Measurements from ENCODE around the gene RBM38.

RBM38 gene

DNA sequence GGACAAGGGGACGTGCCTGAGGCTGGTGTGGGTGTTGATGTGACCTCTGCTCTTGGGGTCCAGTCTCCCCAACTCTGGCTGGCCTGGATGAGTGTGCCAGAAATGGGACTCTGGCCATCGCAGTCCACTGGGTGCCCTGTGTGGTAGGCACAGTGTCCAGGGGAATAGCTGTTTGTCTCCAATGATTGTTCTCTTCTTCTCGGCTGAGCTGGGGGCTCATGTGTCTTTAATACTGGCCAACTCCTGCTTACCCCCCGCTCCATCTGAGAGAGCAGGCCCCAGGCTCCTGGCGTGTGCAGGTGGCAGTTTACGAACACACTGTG is 45.0 kb downstream of the RBM38 start:
- no peak for DNase-seq (ENCODE audit: low spot score)

DNA sequence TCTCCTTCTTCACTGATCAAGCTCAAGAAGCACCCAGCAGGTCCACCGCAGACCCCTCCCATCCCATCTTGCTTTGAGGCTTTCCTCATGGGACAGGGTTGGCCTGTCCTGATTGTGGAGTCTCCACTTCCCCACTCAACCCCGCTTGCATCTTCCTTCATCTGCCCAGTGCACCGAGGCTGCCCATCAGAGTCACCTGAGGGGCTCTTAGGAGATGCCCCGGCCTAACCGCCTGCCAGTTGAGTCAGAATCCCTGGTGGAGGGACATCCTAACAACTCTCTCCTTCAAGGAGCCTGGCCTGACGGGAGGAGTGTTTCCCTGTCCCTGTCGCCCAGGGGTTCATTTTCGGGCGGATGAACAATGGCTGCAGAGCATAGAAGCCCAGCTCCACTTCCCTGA is 46.1 kb downstream of the RBM38 start:
- no peak for DNase-seq (ENCODE audit: low spot score)

DNA sequence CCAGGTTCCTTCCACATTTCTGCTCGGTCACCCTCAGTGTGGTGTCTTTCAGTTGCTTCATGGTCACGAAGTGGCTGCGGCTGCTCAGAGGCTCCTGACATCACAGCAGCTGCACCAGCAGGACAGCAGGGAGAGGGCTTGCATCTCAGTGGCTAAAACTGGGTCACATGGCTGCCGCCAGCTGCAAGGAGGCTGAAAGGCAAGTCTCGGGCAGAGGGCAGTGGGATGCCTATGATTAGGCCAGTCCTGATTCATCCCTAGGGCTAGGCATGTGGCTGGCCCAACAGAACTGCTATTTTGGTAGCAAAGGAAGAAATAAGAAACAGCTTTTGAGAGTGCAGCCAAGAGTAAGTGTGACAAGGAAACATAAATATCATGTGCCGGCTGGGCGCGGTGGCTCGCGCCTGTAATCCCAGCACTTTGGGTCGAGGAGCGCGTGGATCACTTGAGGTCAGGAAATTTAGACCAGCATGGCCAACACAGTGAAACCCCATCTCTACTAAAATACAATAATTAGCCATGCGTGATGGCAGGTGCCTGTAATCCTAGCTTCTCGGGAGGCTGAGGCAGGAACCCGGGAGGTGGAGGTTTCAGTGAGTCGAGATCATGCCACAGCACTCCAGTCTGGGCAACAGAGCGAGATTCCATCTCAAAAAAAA is 46.6 kb downstream of the RBM38 start:
- no peak for DNase-seq (ENCODE audit: low spot score)

DNA sequence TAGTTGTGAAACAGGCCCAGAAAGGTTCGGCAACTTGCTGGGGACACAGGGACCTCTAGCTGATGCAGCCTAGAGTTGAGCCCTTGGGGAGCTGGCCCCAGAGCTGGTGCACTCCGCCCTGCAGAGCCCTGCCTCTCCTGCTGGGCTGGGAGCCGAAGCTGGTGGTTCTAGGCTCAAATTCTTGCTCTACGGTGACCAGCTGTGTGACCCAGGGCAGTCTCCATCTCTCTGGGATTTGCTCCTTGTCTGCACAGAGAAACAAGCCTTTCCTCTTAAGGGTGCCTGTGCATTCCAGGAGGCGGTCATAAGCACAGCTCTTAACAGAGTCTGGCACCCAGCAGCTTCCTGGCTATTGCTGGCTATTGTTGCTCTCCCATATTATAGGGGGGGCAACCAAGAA is 47.4 kb downstream of the RBM38 start:
- no peak for DNase-seq (ENCODE audit: low spot score)

DNA sequence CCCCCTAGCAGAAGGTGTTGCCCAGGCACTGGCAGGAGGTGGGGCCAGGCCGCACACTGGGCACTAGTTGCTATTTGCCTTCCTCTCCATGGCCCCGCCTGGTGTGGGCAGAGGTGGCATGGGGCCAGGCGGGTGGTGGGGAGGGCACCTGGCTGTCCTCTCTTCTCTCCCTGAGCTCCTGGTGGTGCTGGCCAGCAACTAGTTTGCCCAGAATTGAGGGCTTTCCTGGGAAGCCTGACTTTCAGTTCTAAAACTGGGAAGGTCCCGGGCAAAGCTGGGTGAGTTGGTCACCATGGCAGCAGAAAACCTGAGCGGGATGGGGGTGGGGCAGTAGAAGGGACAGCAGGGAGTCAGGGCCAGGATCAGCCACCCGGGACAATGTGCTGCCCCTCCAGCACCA is 48.2 kb downstream of the RBM38 start:
- DNase-seq (ENCODE audit: low spot score) = peak; percentile 48

DNA sequence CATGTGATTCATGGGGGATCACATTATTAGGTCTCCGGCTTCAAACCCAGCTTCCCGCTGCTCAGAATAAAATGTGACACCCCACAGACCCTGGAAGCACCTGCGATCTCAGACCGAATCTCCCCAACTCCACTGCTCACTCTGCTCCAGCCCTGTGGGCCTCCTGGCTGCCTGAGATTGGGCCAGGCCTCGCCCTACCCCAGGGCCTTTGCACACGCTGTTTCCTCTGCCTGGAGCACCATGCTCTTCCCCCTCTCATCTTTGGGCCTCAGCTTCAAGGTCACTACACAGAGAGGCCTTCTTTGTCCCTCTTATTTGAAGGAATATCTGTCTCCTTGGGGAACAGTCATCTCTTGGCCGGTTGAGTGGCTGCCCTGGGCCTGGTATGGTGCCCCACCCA is 48.8 kb downstream of the RBM38 start:
- DNase-seq (ENCODE audit: low spot score) = no peak

DNA sequence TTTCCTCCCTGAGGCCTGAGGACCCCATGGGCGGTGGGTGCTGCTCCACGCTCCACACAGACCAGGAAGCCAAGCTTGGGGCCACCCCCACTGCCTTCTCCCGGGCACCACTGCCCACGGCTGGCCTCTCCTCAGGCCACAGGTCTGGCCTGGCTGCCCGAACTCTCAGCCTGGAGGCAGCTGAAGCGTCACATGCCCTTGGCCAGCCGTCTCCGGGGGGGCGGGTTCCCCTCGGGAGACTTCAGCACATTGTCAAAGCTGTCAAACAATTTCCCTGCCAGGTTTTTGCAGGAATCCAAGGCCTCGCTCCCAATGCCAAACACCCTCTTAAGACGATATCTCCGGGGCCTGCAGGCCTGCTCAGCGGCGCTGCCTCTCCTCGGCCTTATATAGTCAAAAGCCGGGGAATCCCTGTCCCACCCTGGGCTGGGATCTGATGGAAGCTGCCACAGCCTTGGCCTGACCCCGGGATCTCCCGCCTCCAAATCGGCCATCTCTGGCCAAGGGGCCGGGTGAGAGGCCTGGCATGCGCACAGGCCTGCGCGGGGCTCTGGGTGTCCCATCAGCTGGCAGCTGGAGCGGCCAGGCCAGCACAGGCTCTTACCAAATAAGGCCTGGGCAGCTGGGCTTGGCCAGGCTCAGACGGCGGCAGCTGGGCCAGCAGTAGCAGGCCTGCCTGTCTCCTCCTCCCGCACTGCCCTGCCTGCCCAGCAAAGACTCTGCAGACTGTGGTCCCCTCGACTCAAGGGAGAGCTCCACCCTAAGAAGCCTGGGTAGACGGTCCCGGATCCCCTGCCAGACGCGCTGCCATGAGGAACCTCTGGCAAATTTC is 49.7 kb downstream of the RBM38 start:
- peak; percentile 72 for DNase-seq (ENCODE audit: low spot score)

DNA sequence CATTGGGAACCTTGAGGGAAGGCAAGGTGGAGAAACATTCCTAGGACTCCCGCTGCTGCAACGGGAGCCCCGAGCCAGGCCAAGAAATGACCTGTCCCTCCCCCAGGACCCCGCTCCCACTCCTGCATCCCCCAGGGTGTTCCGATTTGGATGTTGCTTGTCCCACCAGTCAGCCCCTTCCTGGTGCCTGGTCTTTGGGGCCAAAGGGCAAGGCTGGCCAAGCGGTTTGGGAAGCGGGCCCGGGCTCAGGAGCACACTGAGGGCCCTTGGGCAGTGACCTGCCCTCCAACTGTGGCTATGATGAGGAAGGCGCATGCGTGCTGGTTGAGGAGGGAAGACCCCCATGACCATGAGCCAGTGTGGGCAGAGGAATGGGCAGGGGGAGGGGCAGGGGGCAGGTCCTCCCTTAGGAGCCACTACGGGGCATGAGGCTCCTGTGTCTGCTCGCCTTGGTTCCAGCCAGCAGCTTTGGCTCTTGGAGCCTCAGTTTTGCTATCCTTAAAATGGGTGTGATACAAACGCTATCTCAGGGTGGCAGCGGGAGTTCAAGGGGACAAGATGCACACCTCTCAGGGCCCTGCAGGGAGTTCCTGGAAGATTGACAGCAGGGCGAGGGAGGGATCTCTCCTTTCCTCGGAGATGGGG is 50.4 kb downstream of the RBM38 start:
- no peak for DNase-seq (ENCODE audit: low spot score)

DNA sequence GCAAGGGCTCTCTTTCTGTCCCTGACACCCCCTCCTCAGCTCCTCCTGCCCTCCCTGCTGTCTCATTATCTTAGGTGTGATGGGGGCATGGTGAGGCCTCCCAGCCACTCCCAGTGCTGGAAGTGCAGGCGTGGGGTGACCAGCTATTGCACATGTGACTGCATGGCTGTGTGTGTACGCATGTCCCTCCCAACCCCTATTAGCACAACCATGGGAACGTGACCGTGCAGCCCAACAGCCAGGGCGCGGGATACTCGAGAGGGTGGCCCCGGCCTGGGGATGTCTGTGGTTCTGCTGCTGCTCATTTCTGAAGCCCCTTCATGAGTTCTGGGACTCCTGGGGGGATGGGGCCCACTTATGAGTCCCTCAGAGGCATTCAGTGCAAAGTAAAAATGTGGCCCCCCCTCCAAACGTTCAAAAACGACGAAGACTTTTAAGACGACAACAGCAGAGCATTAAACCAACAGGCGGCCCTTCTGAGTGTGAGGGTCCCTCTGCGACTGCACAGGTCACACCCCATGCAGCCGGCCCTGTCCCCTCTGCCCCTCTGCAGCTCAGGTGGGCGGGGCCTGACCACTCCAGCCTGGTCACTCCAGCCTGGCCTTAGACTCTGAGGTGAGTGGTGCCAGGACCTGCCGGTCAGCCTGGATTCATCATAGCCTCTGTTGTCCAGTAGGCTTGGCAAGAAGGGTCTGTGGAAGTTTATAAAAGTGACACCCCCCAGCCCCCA is 51.1 kb downstream of the RBM38 start:
- no peak for DNase-seq (ENCODE audit: low spot score)

DNA sequence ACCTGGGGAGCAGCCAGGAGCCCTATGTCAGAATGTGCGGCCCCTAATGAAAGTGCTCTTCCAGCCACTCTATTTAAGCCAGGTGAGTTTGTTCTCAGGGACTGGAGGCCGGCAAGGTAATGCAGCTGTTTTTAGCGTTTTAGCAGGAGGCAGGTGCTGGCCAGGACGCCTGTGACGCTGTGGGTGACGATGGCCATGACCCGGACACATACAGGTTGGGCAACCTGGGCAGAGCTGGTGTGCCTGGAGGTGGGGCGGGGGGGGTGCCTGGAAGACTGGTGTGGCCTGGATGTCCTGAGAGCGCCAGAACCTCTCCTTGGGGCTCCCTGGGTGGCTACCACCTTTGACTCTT is 51.7 kb downstream of the RBM38 start:
- DNase-seq (ENCODE audit: low spot score) = no peak

DNA sequence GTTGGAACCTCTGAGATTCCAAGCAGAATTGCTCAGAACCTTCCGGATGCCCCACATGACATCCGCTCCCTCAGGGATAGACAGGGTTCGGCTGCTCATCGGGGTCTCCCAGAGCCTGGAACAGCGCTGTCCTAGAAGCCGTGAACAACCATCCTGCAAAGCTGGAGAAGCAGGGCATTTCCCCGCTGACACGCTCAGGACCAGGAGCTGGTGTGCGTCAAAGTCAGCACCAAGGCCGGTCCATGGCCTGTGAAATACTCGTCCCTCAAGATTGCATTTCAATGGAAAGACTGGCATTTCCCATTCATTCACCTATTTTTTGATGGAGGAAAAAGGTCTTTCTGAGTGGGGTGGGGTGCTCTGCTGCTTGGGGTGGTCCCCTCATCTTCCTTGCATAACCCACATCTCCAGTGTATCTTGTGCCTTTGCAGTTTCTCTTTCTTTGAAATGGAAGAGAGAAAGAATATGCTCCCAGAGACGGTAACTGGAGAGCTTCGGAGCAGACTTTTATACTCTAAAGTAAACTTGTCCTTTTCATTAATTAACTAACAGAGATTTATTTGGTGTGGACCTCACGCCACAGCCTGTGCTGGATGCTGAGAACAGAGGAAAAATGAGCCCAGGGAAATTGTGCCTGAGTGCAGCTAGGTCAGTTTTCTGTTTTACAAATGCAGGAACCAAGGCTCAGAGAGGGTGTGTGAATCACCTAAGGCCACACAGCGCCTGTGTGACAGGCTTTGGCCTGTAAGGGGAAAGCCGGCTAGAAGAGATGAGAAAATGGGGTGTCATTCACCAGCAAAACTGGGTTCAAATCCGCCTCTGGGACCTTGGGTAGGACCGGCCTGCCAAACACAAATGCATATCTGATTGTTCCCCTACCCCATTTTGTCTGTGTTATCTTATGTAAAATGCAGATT is 52.4 kb downstream of the RBM38 start:
- DNase-seq (ENCODE audit: low spot score) = no peak

DNA sequence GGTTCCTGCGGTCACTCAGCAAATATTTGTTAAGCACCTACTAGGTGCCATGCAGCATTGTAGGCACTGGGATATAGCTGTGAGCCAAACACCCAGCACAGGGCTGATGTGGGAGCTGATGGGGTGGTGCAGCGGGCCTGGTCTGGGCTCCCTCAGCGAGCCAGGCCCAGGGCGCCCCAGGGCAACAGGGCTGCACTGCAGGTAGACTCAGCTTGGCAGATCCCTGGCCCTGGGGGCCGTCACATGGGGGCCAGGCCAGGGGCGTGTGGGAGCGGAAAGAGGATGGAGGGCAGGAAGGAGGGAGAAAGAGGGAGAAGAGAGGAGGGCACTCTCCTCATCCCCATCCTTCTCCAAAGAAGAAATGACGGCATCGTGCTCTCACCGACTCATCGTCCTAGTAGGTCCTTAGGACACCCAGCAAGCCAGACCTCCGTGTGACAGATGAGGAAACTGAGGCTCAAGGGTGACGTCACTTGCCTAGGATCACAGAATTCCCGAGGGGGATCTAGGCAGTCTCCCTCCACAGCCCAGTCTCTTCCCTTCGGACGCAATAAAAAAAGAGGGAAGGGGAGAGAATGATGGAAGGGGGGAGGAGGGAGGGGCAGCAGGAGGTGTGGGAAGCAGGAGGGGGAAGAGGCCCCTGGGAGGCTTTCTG is 53.3 kb downstream of the RBM38 start:
- no peak for DNase-seq (ENCODE audit: low spot score)

DNA sequence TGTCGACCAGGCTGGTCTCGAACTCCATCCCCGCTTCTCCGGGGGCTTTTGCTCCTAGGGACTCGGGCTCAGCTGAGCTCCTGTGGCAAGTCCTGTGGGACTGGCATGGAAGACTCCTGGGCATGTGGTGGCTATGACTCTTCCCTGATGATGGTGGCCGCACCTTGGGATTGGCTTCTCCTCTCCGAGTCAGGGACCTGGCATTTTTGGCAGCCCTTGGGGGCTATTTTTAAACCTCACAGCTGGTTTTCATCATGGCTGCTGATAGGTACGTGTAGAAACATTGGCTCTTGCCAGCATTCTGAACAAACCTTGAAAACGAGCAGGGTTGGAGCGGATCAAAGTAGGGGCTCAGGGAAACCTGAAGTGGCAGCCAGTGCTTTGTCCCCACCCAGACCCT is 54.1 kb downstream of the RBM38 start:
- DNase-seq (ENCODE audit: low spot score) = no peak

DNA sequence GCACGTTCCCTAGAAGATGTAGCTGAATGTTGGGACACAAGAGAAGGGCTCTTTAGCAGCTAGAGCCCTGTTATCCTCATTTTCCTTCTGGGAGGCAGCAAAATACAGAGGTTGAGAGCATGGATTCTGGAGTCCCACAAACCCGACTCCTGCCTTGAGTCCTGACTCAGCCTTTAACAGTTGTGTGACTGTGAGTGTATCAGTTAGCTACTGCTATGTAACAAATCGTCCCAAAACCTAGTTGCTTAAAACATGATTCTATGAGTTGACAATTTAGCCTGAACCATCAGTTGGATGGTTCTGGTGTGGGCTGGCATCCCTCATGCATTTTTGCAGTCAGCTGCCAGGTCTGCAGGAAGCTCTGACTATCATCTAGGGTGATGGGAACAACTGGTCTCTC is 54.6 kb downstream of the RBM38 start:
- no peak for DNase-seq (ENCODE audit: low spot score)

DNA sequence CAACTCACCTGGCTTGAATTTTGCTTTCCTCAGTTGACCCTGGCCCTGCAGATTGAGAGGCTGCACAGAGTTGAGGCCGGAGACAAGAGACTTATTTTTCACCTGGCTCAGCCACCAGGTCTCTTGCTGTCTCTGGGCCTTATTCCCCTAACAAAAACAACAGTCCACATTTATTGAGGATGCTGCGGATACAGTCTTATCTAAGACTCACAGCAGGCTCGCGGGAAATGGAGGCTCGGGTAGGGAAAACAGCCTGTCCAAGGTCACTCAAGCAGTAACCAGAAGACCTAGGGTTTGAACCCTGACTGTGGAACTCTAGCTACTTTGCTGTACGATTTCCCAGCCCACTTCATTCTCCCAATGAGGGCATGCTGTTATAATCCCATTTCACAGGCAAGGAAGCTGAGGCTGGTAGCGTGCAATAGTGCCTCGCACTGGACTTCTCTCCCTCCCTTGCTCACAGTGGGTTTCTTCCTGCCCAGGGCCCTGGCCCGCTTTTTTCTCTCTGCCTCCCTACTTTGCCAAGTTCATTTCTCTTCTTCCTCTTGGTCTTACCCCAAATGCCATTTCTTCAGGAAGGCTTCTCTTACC is 57.7 kb downstream of the RBM38 start:
- DNase-seq (ENCODE audit: low spot score) = no peak

DNA sequence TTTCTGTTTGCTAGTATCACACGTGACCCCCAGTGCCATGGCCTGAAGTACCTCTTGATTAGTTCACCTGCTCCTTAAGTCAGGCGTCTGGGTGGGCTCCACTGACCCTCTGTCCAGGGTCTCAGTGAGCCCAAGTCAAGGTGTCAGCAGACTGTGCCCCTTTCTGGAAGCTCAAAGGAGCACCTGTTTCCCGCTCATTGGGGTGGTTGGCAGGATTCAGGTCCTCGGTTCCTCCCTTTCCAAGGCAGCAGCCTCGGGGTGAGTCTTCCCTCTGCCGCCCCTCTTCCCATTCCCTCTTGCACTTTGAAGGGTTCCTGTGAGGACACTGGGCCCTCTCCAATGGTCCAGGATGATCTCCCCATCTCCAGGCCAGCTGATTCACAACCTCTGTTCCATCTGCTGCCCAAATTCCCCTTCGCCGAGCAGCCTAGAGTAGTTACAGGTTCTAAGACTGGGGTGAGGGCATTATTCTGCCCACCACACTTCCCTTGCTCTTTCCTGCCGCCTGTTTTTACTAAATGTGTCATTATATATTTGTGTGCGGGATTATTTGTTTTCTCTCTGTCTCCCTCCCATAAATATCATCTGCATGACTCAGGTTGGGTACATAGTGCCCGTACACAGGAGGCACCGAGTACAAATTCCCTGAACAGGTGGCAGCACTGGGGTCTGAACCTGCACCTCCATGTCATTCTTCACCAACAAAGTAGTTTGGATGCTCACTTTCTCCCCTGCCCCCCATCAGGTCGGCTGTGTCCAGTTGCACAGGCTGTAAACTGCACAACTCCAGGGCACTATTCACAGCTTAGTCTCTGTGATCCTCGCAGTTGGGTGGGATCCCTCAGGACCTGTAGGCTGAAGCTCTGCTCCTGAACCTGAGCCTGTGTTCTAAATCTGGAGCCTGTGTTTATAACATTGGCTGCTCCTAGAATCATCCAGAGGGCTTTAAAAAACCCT is 58.5 kb downstream of the RBM38 start:
- DNase-seq (ENCODE audit: low spot score) = no peak

DNA sequence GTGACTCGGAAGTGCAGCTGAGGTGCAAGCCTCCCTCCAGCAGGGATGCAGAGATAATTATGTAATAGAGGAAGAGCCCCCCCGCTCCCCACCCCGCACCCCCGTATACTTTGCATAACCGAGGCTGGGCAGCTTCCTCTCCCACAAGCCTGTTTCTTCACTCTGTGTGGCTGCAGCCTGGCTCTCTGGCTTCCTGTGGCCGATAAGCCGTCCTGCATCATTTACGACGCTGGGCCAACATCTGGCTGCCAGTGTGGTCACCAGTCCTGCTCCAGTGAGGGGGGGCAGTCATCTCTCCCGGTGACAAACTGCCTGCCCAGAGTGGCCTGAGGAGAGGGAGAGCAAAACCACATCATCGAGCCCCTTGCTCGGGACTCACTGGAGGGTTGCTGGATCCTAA is 59.2 kb downstream of the RBM38 start:
- DNase-seq (ENCODE audit: low spot score) = no peak

DNA sequence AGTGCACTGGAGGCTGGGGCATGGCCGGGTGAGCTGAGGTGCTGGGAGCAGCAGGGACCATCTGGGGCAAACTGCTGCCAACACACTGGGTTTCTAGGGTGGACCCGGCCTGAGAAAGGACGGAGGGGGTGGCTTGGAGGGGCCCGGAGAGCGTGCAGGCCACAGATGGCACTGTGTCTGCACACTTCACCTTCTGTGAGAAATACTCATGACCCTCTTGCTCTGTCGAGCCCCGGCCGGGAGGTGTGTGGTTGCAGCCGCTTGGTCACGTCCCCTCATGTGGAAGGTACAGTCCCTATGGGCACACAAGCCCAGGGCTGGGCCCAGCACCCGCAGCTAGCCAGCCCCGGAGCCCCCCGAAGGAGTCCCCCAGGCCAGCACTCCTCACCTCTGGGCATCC is 59.7 kb downstream of the RBM38 start:
- no peak for DNase-seq (ENCODE audit: low spot score)

DNA sequence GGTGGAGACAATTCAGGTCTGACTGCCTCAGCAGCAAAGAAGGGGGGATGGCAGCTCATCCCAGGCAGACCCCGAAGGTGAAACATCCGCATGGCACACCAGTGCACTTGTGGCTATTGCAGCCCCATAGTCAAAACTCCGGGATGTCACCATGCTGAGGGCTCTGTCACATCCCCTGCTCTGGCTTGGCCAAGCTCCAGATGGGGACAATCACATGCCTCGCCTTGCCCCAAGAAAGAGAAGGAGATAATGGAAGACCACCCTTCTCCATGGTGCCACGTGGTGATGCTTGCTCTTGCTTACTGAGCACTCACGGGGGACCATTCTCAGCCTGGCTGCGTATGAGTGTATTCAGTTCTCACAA is 60.2 kb downstream of the RBM38 start:
- no peak for DNase-seq (ENCODE audit: low spot score)

Measured in iPS-NIHi11 (cell line).